ENCODE measurements around the gene RAMACL.

- no peak for TF ChIP-seq CTCF (IDR thresholded peaks at IDR 0.05)
- no peak for TF ChIP-seq POLR2A (IDR thresholded peaks at IDR 0.05)
Measured at GRCh38 chr6:166611631-166612030, 25.2 kb upstream of the RAMACL start.
